Activated CD4-positive, alpha-beta T cell treated with anti-CD3 and anti-CD28 coated beads for 48 hours (primary cell): ENCODE data around the gene MAML2.

Experiments used
- DNase-seq: peaks from one replicate; pipeline ENCODE4 v3.0.0-alpha.2; 2020

MAML2 gene

DNA sequence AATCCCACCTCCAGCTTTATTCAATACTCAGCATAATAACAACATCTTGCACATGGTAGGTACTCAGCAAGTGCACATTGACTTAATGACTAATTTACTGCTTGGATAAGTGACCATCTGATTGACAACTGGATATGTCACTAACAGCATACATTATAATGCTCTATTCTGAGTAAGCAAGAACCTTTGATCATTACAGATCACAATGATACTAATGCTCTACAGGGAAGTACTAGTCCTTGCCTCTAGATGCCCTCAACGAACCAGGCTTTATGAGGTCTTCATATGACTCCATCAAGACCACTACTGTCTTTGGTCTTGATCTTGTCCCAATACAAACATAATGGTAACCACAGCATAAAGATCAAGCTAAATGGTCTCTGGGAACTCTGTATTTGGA lies 251.5 kb downstream of the MAML2 start:
- no peak for DNase-seq

- DNase-seq, result no peak
Measured at GRCh38 chr11:96090711-96091110, 252.3 kb downstream of the MAML2 start.

- DNase-seq, result no peak
Measured at GRCh38 chr11:96088914-96089313, 254.1 kb downstream of the MAML2 start.

- no peak for DNase-seq
Measured at GRCh38 chr11:96086111-96086510, 256.9 kb downstream of the MAML2 start.

DNA sequence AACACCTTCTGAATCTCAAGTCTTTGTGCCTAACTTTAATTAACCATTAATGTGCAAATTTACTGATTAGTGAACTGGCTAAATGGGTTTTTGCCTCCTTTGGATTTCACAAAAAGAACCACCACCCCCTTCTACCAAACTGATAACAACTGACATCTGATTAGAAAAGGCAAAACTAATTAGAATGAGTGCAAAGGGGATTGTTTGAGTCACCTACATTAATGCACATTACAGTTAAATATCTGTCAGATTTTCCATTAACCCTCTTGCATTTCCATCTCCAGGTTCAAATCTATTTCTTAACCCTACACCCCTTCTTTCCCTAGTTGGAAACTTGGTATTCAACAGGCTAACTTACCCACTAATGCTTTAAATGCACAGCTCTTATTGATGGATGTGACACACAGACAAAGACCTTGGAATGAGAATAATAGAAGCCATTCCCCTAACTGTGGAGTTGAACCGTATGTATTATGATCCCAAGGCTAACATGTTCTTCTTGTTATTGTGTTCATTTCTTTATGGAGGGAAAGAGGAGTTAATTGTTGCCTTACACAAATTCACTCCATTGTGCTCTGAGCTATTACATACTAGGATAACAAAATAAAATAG lies 257.6 kb downstream of the MAML2 start:
- DNase-seq, result no peak

DNA sequence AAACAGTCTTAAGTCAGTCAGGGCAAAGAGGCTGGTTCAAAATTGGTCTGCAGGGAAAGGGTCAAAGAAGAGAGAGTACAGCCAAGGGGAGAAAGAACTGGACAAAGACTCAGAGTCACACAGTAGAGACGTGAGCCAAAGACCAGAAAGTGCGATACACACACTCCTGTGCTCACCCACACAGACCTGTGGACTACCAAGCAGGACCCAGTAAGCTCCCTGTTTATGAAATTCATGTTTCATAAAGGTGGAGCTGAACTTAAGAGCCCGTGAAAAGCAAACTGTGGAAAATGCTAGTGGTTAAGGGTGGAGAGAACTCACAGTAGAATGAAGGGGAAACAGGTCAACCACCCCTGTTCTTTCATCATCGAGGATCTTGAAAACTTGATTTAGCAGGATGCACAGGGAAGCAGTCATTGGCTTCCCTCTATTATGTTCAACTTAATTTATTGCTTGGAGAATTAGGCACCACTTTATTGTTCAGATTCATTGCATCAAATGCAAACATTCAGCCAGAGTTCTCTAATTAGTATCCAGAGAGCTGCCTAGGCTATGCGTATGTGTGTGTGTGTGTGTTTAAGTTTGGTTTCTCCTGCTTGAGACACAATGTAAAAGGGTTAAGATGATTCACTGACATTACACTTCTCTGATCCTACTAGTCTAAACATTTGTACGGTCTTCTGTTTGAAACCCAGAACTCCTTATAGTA lies 258.2 kb downstream of the MAML2 start:
- DNase-seq, result no peak

DNA sequence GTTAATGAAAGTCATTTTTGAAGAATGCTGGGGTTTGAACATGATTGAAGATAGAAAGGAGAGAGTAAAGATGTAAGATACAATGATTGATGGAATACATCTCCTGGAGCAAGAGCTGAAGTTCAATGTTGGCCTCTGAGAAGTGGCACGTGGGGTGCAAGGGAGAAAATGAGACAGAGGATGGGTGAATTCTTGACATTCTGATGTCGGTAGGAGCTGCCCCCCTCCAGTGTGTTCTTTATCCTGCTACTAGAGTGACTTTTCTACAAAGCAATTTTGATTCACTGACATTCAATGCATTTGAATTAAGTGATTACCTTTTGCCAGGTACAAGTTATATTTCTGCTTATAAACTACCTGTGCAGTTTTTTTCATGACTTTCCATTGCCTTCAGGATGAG lies 260.1 kb downstream of the MAML2 start:
- no peak for DNase-seq

DNA sequence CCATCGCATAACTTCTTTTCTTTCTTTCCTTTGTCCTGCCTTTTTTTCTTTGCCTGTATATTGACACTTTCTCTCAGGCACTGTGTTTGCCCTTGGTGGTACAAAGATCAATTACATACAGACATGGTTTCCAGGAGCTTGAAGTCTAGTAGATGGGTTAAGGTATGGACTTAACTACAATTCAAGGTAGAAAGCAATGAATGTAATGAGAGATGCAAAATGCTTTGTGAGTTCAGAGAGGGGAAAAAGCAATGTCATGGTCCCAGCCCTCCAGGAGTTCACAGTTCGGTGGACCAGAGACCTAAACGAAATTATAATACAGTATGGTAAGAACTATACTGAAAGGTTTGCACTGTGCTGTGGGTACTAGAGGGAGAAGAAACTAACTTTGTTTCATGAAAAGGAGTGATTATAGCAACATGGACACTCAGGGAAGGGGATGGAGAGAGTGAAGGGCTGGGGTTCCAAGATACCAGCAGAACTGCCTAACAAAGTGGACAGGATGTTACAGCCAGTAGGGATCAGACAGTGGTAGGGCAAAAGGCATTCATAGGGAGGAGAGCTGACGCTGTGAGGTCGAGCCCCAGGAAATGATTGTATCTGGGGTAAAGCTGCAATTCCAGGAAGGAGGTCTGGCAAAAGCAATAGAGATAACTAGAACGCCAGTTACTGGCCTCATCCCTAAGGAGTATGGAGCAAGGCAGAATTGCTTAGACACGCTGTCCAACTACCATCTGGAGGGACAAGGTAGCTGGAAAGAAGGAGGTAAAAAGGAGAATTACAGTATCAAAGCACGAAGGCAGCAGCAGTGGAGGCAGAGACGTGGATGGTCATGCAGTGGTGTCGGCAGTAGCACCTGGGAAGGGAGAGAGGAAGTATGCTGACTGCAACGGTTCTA lies 260.7 kb downstream of the MAML2 start:
- DNase-seq, result no peak

DNA sequence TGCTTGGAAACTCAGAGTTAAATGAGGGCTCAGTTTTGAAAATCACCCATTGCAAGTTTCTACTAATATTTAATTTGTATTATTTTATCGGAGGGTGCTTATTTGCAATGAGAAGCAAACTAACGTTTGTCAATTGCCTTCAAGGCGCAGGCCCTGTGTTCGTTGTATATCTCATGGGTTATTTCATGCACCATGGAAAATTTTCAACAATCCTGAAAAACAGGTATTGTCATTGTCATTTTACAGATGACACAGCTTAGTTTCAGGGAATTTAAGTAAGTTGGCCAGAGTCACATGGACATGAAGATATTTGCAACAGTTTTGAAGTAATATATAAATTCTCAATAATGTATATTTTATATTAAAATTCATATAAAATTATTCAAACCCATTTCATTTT lies 261.4 kb downstream of the MAML2 start:
- DNase-seq, result no peak

- peak; percentile 24 for DNase-seq
Measured at GRCh38 chr11:96079691-96080090, 263.3 kb downstream of the MAML2 start.

- peak; percentile 47 for DNase-seq
Measured at GRCh38 chr11:96075532-96075959, 267.4 kb downstream of the MAML2 start.

GRCh38 chr11:96074551-96075310 lies 268.3 kb downstream of the MAML2 start:
- DNase-seq, result peak; percentile 50

- DNase-seq, result no peak
Measured at GRCh38 chr11:96073536-96073935, 269.5 kb downstream of the MAML2 start.

DNA sequence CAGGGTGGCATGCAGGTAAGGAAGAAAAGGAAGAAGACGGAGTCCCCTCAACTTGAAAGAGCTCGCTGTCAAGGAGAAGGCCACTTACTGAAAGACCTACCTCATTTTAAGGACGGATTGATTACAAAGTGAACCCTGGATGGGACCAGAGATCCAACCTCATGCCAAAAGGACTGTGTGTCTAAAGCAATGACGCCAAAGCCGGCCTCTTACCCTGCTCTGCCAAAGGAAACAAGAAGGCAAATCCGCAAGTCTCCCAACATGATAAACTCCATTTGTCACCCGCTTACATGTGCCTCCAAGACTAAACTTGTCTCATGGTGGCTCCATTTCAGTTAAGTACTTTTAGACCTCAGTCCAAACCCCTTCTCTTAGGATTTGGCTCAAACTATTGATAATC lies 270.4 kb downstream of the MAML2 start:
- no peak for DNase-seq

DNA sequence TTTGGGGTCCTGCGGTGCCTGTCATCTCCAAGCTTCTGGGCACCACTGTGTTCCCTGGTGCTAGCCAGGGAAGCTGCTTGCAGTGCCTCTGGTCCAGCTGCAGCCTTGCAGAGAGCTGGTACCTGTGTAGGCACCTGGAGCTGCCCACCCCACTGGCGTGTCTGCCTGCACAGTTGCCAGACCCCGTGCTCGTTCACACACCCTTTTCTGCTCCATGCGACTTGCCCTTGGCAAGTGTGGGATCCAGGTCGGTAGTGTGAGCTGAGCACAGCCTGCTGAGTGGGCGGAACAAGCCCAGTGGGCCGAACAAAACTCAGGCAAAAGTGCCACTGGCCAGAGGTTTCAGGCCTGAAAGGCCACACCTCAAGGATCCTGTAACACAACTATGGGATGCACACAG lies 272.5 kb downstream of the MAML2 start:
- no peak for DNase-seq

DNA sequence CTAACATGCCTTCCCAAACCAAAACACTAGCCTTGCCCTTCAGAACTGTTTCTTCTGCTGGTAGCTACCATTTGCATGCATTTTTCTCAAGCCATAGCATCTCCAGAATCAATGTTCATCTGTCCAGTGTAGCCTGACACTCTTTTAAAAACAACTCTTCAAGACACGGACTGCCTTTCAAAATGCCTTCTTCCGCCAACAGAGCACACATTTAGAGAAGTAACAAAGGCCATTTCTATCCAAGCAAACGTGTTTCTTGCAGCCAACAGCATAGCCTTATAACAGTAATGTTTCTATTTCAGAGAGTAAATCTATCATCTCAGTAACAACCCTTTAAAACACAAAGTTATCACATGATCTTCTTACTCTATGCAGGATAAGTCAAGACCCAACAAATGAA lies 275.8 kb downstream of the MAML2 start:
- no peak for DNase-seq

GRCh38 chr11:96065379-96065778 lies 277.6 kb downstream of the MAML2 start:
- no peak for DNase-seq

DNA sequence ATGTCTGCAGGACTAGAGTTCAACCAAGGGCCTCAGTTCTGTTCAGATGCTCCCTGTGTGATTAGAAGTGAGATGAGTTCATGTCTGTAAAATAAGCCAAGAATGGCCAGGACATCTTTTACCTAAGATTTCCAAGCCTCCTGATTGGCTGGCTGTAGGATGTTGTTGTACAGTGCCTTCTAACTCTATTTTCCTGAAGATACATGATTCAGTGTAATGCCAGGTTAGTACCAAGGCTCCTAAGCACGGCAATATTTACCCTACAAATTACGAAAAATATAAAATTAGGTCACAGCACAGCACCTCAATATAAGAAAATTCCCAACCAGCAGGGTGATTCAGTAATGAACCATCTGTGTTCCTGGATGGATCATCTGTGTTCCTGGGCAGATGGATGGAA lies 279.1 kb downstream of the MAML2 start:
- no peak for DNase-seq

GRCh38 chr11:96063053-96063452 lies 279.9 kb downstream of the MAML2 start:
- peak; percentile 37 for DNase-seq

GRCh38 chr11:96062134-96062533 lies 280.9 kb downstream of the MAML2 start:
- DNase-seq, result peak; percentile 45

- DNase-seq, result no peak
Measured at GRCh38 chr11:96061730-96062129, 281.3 kb downstream of the MAML2 start.

- DNase-seq, result no peak
Measured at GRCh38 chr11:96061069-96061468, 281.9 kb downstream of the MAML2 start.

DNA sequence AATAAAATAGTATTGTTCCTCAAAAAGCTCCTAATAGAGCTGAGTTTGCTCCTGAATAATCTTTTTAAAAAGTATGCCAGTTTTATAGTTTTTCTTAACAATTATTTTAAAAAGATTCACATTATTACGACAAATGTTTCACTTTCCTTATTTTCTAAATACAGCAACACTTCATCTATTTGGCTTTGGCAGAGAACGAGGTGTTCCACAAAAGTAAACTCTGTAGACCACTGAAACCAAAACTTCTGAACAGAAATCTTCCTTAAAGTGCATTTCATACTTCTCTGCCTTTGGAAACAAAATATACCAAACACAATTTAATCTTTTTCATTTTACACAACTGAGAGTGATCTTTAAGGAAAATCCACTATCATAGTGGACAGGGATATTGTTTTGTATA lies 285.5 kb downstream of the MAML2 start:
- DNase-seq, result no peak
